Measurements from ENCODE around the gene KIF26B. TPM values are rescaled to one million over a fixed set of nuclear protein-coding genes. Genes with fewer than 3 reads are reported as not detected.

The KIF26B gene
- polyA plus RNA-seq, 2 of the 4 experiments (the other 2 are of a cell fraction): 0.01 to 0.04 TPM

- no peak for FAIRE-seq
- no peak overlapping the region for H3K4me3 ChIP-seq
- CTCF ChIA-PET: no interaction called here
Measured at GRCh38 chr1:245396615-245397014, 241.8 kb downstream of the KIF26B start.

GRCh38 chr1:245397771-245398170 is 243.0 kb downstream of the KIF26B start:
- 30% methylated on average over 3 of the region's 3 CpGs for WGBS (ENCODE audit: missing lambda C conversion rate)
- no peak for DNase-seq (ENCODE audit: low read depth in 1 of 2, low spot score in 1 of 2)
- no peak for FAIRE-seq
- no peak for TF ChIP-seq NFE2L2 (conservative IDR thresholded peaks at IDR 0.05; ENCODE audit: low read length)
- TF ChIP-seq ZNF302 (CRISPR knock-in tag; IDR thresholded peaks at IDR 0.05): no peak
- TF ChIP-seq HOXB5 (CRISPR knock-in tag; IDR thresholded peaks at IDR 0.05): no peak
- TF ChIP-seq PBX3 (IDR thresholded peaks at IDR 0.05): no peak
- H3K27ac ChIP-seq: no peak overlapping the region
- H3K9me3 ChIP-seq: no peaks in the 10 kb centered on the region
- H3K4me3 ChIP-seq: no peak overlapping the region
- no peak for ATAC-seq
- ChIA-PET POLR2A (no interaction called here), CTCF (no interaction called here)
- no peaks in the 10 kb centered on the region for H3K4me1 ChIP-seq
- H3K4me2 ChIP-seq: no peak overlapping the region

More at GRCh38 chr1:245396615-245397014, 241.8 kb downstream of the KIF26B start:
- Histone ChIP-seq H3K9me3 (no peaks in the 10 kb centered on the region), H3K4me1 (no peaks in the 10 kb centered on the region), H3K4me2 (no peak overlapping the region), H3K27ac (no peak overlapping the region)
- DNase-seq (ENCODE audit: low read depth in 1 of 2, low spot score in 1 of 2) (no peak), ATAC-seq (0 out of 6 replicates have a peak, but pooled peaks of 1 of the 2 experiments have one; percentile 43)
- 21% methylated on average over 2 of the region's 2 CpGs for WGBS (ENCODE audit: missing lambda C conversion rate)
- POLR2A ChIA-PET: interaction anchor here (0.6 kb wide), 1 partner anchor 189 kb away, joined by 3 read pairs; no protein-coding TSS in a partner anchor
- TF ChIP-seq REST (IDR thresholded peaks at IDR 0.05): no peak
- TF ChIP-seq MAZ (IDR thresholded peaks at IDR 0.05; ENCODE audit: borderline replicate concordance, low read depth, low read length): no peak
- no peak for TF ChIP-seq FOSB (CRISPR knock-in tag; IDR thresholded peaks at IDR 0.05)
- TF ChIP-seq CEBPB (IDR thresholded peaks at IDR 0.05): no peak
- no peak for TF ChIP-seq HOXB5 (CRISPR knock-in tag; IDR thresholded peaks at IDR 0.05)
- TF ChIP-seq ZSCAN20 (CRISPR knock-in tag; IDR thresholded peaks at IDR 0.05): no peak
- no peak for TF ChIP-seq RNF2 (IDR thresholded peaks at IDR 0.05; ENCODE audit: borderline replicate concordance, low read depth)
- no peak for TF ChIP-seq ZFP36 (IDR thresholded peaks at IDR 0.05; ENCODE audit: borderline replicate concordance, partially characterized antibody)
- TF ChIP-seq HOXA7 (CRISPR knock-in tag; IDR thresholded peaks at IDR 0.05): no peak
- no peak for TF ChIP-seq HEYL (CRISPR knock-in tag; IDR thresholded peaks at IDR 0.05)
- TF ChIP-seq FOSL2 (IDR thresholded peaks at IDR 0.05): no peak
- TF ChIP-seq FOSL2 (CRISPR knock-in tag; IDR thresholded peaks at IDR 0.05): no peak
- no peak for TF ChIP-seq CTCF (IDR thresholded peaks at IDR 0.05)
- TF ChIP-seq EHF (CRISPR knock-in tag; IDR thresholded peaks at IDR 0.05): no peak
- no peak for TF ChIP-seq USF2 (IDR thresholded peaks at IDR 0.05)

Measured in A549 (cell line).